Activated CD4-positive, alpha-beta memory T cell treated with anti-CD3 and anti-CD28 coated beads for 36 hours (primary cell): Measurements from ENCODE around the gene TDP2. TPM values are rescaled to one million over a fixed set of nuclear protein-coding genes. Genes with fewer than 3 reads are reported as not detected.
A peak's percentile ranks its signal among the peaks of the same experiment; 100 is the strongest.
"Not testable (repeated sequence)": the region's sequence is repeated elsewhere in the genome, so short reads cannot be mapped to it uniquely, and the experiment has no call there.

Experiments
- CTCF ChIA-PET: fragments of 350-600 bp; sonication (Branson Sonifier 250); formaldehyde crosslinking; loops from one replicate; lab custom pipeline; 2021; ENCODE audit warnings: antibody characterized with exemption, inconsistent platforms; lab: Charles Lee
- POLR2A ChIA-PET: fragments of 350-600 bp; sonication (Branson Sonifier 250); formaldehyde crosslinking; loops from one replicate; lab custom pipeline; 2021; ENCODE audit warnings: antibody characterized with exemption; lab: Charles Lee
- DNase-seq: peaks from one replicate; pipeline ENCODE4 v3.0.0-alpha.2; 2020
- H3K27ac Mint-ChIP-seq: one replicate; pipeline ENCODE4 v1.8.0; 2021; ENCODE audit warnings: mixed read lengths
- H3K27me3 Mint-ChIP-seq: one replicate; pipeline ENCODE4 v1.8.0; 2021; ENCODE audit warnings: mixed read lengths
- H3K36me3 Mint-ChIP-seq: one replicate; pipeline ENCODE4 v1.8.0; 2021; ENCODE audit warnings: mixed read lengths
- H3K4me1 Mint-ChIP-seq: one replicate; pipeline ENCODE4 v1.8.0; 2021; ENCODE audit warnings: low read depth, mixed read lengths
- H3K4me3 Mint-ChIP-seq: one replicate; pipeline ENCODE4 v1.8.0; 2021; ENCODE audit warnings: mild to moderate bottlenecking, mixed read lengths
- H3K9me3 Mint-ChIP-seq: one replicate; pipeline ENCODE4 v1.8.0; 2021; ENCODE audit warnings: mixed read lengths
- intact Hi-C: fragments of 100-400 bp; cut with micrococcal nuclease; formaldehyde crosslinking; loops from one replicate; pipeline ENCODE4 v1.15.1; 2023
- total RNA-seq, 2 experiments: library from RNA; stranded (reverse); gene quantifications; one replicate each; pipeline ENCODE4 v1.2.3, GENCODE V29; 2021

Gene TDP2
- 10 to 100 TPM; 47.5 to 48.6 TPM for total RNA-seq

- H3K4me3 Mint-ChIP-seq, result peak within 1 kb of the TSS; percentile 95
- H3K9me3 Mint-ChIP-seq, result peaks cover 17% of the 10 kb centered on the region
- peaks cover 58% of the 10 kb centered on the region for H3K36me3 Mint-ChIP-seq
- ChIA-PET POLR2A (interaction anchor here (0.6 to 1.7 kb wide), 8 partner anchors 12 to 472 kb away, joined by 3 to 8 read pairs (median 3); partner anchors contain the start of gene C6orf62), CTCF (interaction anchor here (0.9 to 2.9 kb wide), 8 partner anchors 13 to 307 kb away, joined by 3 to 17 read pairs (median 4); no protein-coding TSS in a partner anchor)
- peak; percentile 98 for DNase-seq
- peaks cover 53% of the 10 kb centered on the region for H3K4me1 Mint-ChIP-seq
- intact Hi-C loops, result loop anchor here (1.0 to 10.0 kb wide), 6 partner anchors 21 to 172 kb away; partner anchors contain the start of genes ALDH5A1, GMNN and KIAA0319
- H3K27me3 Mint-ChIP-seq, result no peaks in the 10 kb centered on the region
- H3K27ac Mint-ChIP-seq, result peak within 1 kb of the TSS; percentile 93
These were observed at the start of gene TDP2, which contains the start of gene ACOT13 for GRCh38 chr6:24666641-24667377. Gene TDP2 (minus strand): TSS chr6:24666899. CDS start chr6:24666862, 37 bp downstream. Gene ACOT13 (plus strand): TSS chr6:24667077. CDS start chr6:24667264, 187 bp downstream.

GRCh38 chr6:24710519-24711303, 44.0 kb upstream of the TDP2 start:
- H3K4me3 Mint-ChIP-seq, result no peak overlapping the region
- intact Hi-C loops, result no loop called here
- H3K27ac Mint-ChIP-seq, result peak overlapping the region; percentile 73
- H3K27me3 Mint-ChIP-seq, result no peaks in the 10 kb centered on the region
- no peaks in the 10 kb centered on the region for H3K9me3 Mint-ChIP-seq
- CTCF ChIA-PET, result no interaction called here
- no peak for DNase-seq
- POLR2A ChIA-PET, result interaction anchor here (0.6 to 1.3 kb wide), 3 partner anchors 10 to 33 kb away, joined by 3 read pairs; no protein-coding TSS in a partner anchor
- H3K36me3 Mint-ChIP-seq, result peaks cover 75% of the 10 kb centered on the region
- peaks cover 54% of the 10 kb centered on the region for H3K4me1 Mint-ChIP-seq

GRCh38 chr6:24709014-24709711, 42.5 kb upstream of the TDP2 start:
- H3K27me3 Mint-ChIP-seq, result no peaks in the 10 kb centered on the region
- peaks cover 71% of the 10 kb centered on the region for H3K36me3 Mint-ChIP-seq
- DNase-seq, result no peak
- no peak overlapping the region for H3K4me3 Mint-ChIP-seq
- intact Hi-C loops, result no loop called here
- POLR2A ChIA-PET, result no interaction called here
- peaks cover 51% of the 10 kb centered on the region for H3K4me1 Mint-ChIP-seq
- peak overlapping the region; percentile 58 for H3K27ac Mint-ChIP-seq
- H3K9me3 Mint-ChIP-seq, result no peaks in the 10 kb centered on the region
- CTCF ChIA-PET, result interaction anchor here (0.6 to 0.8 kb wide), 2 partner anchors 12 to 296 kb away, joined by 3 to 4 read pairs; no protein-coding TSS in a partner anchor

- Mint-ChIP-seq H3K27me3 (no peaks in the 10 kb centered on the region), H3K27ac (peak overlapping the region; percentile 58), H3K4me1 (peaks cover 51% of the 10 kb centered on the region), H3K9me3 (no peaks in the 10 kb centered on the region), H3K36me3 (peaks cover 71% of the 10 kb centered on the region), H3K4me3 (no peak overlapping the region)
- no peak for DNase-seq
- CTCF ChIA-PET, result no interaction called here
- intact Hi-C loops, result no loop called here
- POLR2A ChIA-PET, result no interaction called here
These were observed 41.9 kb upstream of the TDP2 start for GRCh38 chr6:24708612-24709011.

- Mint-ChIP-seq H3K36me3 (peaks cover 61% of the 10 kb centered on the region), H3K27ac (peak overlapping the region; percentile 68), H3K4me3 (no peak overlapping the region), H3K27me3 (no peaks in the 10 kb centered on the region), H3K4me1 (peaks cover 61% of the 10 kb centered on the region), H3K9me3 (no peaks in the 10 kb centered on the region)
- POLR2A ChIA-PET, result interaction anchor here (1.0 to 3.6 kb wide), 3 partner anchors 9 to 14 kb away, joined by 4 to 16 read pairs (median 4); partner anchors contain the start of gene C6orf62
- no peak for DNase-seq
- CTCF ChIA-PET, result interaction anchor here (1.1 to 1.2 kb wide), 2 partner anchors 63 to 124 kb away, joined by 3 to 4 read pairs; no protein-coding TSS in a partner anchor
- intact Hi-C loops, result loop anchor here (5.0 kb wide), 1 partner anchor 313 kb away; no protein-coding TSS in a partner anchor
These were observed 37.8 kb upstream of the TDP2 start for GRCh38 chr6:24704468-24704867.

- intact Hi-C loops, result loop anchor here (5.0 kb wide), 1 partner anchor 314 kb away; no protein-coding TSS in a partner anchor
- Mint-ChIP-seq H3K36me3 (peaks cover 51% of the 10 kb centered on the region), H3K27me3 (no peaks in the 10 kb centered on the region), H3K4me1 (peaks cover 66% of the 10 kb centered on the region), H3K4me3 (no peak overlapping the region), H3K9me3 (no peaks in the 10 kb centered on the region), H3K27ac (peak overlapping the region; percentile 68)
- ChIA-PET POLR2A (interaction anchor here (1.2 to 3.6 kb wide), 3 partner anchors 9 to 73 kb away, joined by 3 to 16 read pairs (median 3); partner anchors contain the start of gene C6orf62), CTCF (interaction anchor here (1.0 to 1.3 kb wide), 2 partner anchors 119 to 121 kb away, joined by 4 read pairs; no protein-coding TSS in a partner anchor)
- DNase-seq, result no peak
These were observed 36.1 kb upstream of the TDP2 start for GRCh38 chr6:24702720-24703282.

- no peak for DNase-seq
- Mint-ChIP-seq H3K27ac (peak overlapping the region; percentile 88), H3K9me3 (no peaks in the 10 kb centered on the region), H3K4me1 (peaks cover 61% of the 10 kb centered on the region), H3K27me3 (no peaks in the 10 kb centered on the region), H3K36me3 (peaks cover 28% of the 10 kb centered on the region), H3K4me3 (no peak overlapping the region)
- ChIA-PET POLR2A (interaction anchor here (0.6 to 1.5 kb wide), 2 partner anchors 11 to 54 kb away, joined by 3 read pairs; partner anchors contain the start of gene KIAA0319), CTCF (interaction anchor here (0.7 to 1.5 kb wide), 4 partner anchors 14 to 119 kb away, joined by 4 to 6 read pairs (median 4); partner anchors contain the start of gene ACOT13)
- intact Hi-C loops, result loop anchor here (1.0 to 10.0 kb wide), 5 partner anchors 20 to 318 kb away; partner anchors contain the start of genes ACOT13, ALDH5A1, C6orf62 and TDP2
These were observed 33.0 kb upstream of the TDP2 start for GRCh38 chr6:24699521-24700359.

- intact Hi-C loops, result loop anchor here (1.0 to 10.0 kb wide), 3 partner anchors 47 to 201 kb away; partner anchors contain the start of gene ALDH5A1
- Mint-ChIP-seq H3K36me3 (peaks cover 6% of the 10 kb centered on the region), H3K27me3 (no peaks in the 10 kb centered on the region), H3K4me1 (peaks cover 53% of the 10 kb centered on the region), H3K4me3 (no peak overlapping the region), H3K9me3 (no peaks in the 10 kb centered on the region), H3K27ac (peak overlapping the region; percentile 59)
- no peak for DNase-seq
- ChIA-PET POLR2A (no interaction called here), CTCF (interaction anchor here (4.5 kb wide), 1 partner anchor 114 kb away, joined by 82 read pairs; no protein-coding TSS in a partner anchor)
These were observed 29.4 kb upstream of the TDP2 start for GRCh38 chr6:24696097-24696496.

GRCh38 chr6:24695635-24696034, 28.9 kb upstream of the TDP2 start:
- DNase-seq, result peak; percentile 58
- H3K4me3 Mint-ChIP-seq, POLR2A ChIA-PET, H3K9me3 Mint-ChIP-seq, H3K27me3 Mint-ChIP-seq, H3K36me3 Mint-ChIP-seq, H3K27ac Mint-ChIP-seq: not testable (repeated sequence)
- CTCF ChIA-PET, result interaction anchor here (4.5 kb wide), 1 partner anchor 114 kb away, joined by 82 read pairs; no protein-coding TSS in a partner anchor
- intact Hi-C loops, result loop anchor here (1.0 to 10.0 kb wide), 5 partner anchors 48 to 265 kb away; partner anchors contain the start of gene ALDH5A1
- peaks cover 51% of the 10 kb centered on the region for H3K4me1 Mint-ChIP-seq

GRCh38 chr6:24694198-24694597, 27.5 kb upstream of the TDP2 start:
- no peaks in the 10 kb centered on the region for H3K27me3 Mint-ChIP-seq
- POLR2A ChIA-PET, result no interaction called here
- peaks cover 36% of the 10 kb centered on the region for H3K4me1 Mint-ChIP-seq
- H3K27ac Mint-ChIP-seq, result no peak overlapping the region
- CTCF ChIA-PET, result interaction anchor here (0.8 to 4.5 kb wide), 3 partner anchors 27 to 264 kb away, joined by 3 to 82 read pairs (median 3); partner anchors contain the start of gene ACOT13
- no peak for DNase-seq
- intact Hi-C loops, result loop anchor here (2.0 to 10.0 kb wide), 2 partner anchors 199 to 263 kb away; partner anchors contain the start of gene ALDH5A1
- H3K4me3 Mint-ChIP-seq, result no peak overlapping the region
- peaks cover 6% of the 10 kb centered on the region for H3K36me3 Mint-ChIP-seq
- no peaks in the 10 kb centered on the region for H3K9me3 Mint-ChIP-seq
